Measurements from ENCODE around the gene CPLX3. TPM values are rescaled to one million over a fixed set of nuclear protein-coding genes. Genes with fewer than 3 reads are reported as not detected.

The CPLX3 gene
- total RNA-seq, 1 experiment from 2014 or later: not detected

DNA sequence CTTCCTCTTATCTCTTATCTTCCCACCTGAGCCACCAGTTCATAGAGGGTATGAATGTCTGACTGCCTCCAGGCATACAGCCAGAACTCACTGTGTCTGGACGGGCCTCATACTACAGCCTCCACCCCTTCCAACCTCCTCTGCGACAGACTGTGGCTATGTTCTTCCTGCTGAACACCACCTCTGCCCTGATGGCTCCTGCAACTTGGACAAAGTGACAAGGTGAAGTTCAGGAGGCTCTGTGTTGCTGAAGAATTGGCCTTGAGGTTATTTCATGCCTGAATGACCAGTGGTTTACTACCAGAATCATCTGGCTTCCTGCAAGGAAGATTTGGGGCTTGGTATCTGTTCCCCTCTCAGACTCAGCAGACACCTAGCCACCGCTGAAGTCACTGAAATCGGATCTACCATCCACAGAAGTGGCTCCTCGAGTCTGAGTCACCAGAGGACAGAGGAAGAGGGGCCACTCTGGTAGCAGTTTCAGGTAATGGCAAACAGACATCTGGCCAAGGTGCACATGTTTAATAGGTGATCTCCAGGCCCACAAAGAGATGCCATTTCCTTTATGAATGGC is 30.7 kb downstream of the CPLX3 start:
- in situ Hi-C loops (cut with HindIII; ENCODE audit: low sequenced_read_pairs): no loop called here
- DNase-seq (ENCODE audit: low spot score): no peak

DNA sequence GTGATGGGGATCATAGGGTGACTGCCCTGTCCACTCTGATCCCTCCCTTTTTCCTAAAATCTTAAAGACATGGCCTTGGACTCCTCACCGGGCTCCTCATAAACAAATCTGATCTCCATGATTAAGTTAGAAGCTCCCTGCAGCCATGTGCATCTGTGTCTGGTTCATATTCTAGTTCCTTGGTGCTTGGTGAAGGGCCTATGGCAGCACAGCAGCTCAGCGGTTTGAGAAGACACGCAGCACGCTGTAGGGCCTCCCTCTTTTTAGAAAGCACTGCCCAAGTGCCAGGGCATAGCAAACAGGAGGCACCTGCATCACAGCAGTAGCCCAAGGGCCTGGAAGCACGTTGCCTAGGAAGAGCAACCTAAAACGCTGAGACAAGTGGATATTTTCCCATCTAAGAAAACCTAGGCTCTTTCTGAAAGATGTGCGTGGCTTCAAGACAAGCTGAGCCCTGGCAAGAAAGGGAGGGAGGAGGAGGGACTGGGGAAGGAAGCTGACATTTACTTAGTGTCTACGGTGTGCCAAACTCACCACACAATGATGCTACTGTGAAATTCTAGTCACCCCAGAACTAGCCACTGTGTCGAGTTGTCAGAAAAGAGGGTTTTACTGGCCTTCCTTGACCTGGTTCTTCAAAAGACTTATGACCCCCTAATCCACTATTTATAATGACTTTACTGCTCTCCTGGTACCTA is 31.4 kb downstream of the CPLX3 start:
- in situ Hi-C loops (cut with HindIII; ENCODE audit: low sequenced_read_pairs): no loop called here
- peak; percentile 50 for DNase-seq (ENCODE audit: low spot score)

DNA sequence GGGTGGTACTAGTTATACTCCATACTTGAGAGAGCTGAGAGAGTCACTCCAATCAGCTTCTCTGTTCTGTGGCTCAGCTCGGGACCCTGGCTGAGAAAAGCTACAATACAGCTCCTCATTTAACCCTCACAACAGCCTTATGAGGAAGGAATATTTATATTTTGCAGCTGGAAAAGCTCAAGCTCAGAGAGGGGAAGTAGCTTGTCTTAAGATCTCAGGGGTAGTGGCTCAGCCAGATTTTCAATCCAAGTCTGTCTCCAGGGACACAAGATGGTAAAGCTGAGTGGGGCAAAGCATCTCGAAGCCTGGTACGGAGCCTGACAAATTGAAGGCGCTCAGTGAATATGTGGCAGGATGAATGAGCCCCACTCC is 31.9 kb downstream of the CPLX3 start:
- no peak for DNase-seq (ENCODE audit: low spot score)
- in situ Hi-C loops (cut with HindIII; ENCODE audit: low sequenced_read_pairs): no loop called here

DNA sequence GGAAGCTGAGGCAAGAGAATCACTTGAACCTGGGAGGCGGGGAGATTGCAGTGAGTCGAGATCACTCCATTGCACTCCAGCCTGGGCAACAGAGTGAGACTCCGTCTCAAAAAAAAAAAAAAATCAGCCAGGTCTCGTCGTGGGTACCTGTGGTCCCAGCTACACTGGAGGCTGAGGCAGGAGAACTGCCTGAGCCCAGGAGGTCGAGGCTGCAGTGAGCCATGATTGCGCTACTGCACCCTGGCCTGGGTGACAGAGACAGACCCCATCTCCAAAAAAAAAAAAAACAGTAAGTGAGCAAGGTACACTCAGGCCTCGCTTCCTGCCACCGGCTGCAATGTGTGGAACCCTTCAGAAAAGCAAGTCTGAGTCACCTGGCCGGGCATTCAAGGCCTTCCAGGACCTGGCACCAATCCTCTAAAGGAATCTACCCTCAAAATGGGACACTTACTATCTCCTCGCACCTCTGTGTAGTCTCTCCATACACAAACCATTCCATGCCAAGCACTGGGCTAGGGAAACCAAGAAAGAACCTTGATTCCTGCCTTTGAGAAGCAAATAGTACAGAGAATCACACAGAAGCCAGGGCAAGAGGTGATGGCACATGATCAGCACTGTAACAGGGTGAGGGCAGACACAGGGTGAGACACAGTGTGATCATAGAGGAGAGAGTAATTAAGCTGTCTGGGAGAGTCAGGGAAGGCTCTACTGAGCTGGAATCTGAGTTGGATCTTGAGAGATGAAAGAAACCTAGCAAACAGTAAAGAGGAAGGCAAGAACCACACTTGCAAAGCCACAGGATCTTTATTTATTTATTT is 37.0 kb downstream of the CPLX3 start:
- in situ Hi-C loops (cut with HindIII; ENCODE audit: low sequenced_read_pairs): no loop called here
- no peak for DNase-seq (ENCODE audit: low spot score)

DNA sequence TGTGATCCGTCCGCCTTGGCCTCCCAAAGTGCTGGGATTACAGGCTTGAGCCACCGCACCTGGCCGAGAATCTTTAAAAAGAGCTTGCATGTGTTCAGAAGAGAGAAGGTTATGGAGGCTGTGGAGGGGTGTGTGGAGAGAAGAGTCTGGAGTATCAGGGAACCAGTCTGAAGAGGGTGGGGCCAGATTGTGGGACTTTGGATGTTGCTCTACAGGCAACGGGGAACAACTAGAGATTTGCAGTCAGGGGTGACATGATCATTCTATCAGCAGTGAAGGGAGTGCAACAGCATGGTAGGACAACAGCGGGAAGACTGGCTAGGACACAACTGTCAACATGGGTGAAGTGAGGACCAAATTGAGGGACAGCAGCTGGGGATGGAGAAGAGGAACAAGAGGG is 37.9 kb downstream of the CPLX3 start:
- in situ Hi-C loops (cut with HindIII; ENCODE audit: low sequenced_read_pairs): no loop called here
- DNase-seq (ENCODE audit: low spot score): no peak

DNA sequence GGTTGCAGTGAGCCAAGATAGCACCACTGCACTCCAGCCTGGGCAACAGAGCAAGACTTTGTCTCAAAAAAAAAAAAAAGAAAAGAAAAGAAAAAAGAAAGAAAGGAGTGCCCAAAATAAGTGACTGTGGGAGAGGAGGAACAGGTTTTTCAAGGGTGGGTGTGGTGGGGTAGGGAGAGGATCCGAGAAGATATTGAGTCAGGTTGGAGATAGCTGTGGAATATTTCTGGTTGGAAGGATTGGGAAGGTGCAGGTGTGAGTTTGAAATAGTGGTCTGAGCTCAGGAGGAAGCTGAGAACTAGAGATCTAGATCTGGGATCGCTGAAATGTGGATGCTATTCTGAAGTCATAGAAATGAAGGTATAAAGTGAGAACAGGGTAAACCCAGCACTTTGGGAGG is 38.9 kb downstream of the CPLX3 start:
- in situ Hi-C loops (cut with HindIII; ENCODE audit: low sequenced_read_pairs): no loop called here
- DNase-seq (ENCODE audit: low spot score): no peak

DNA sequence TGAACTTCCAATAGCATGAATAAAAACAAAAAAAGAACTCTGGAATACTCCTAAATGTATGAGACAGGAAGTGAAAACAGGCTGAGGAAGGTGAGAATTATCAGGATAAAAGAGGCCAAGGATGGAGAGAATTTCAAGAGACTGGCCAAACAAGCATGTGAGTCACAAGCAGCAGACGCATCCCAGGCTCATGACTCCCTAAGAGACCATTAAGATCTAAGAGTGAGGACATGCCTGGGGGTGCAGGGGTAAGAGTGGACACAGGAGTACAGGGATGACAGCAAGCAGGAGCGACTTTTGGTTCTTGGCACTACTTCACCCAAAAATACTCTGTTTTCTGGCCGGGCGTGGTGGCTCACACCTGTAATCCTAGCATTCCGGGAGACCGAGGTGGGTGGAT is 39.7 kb downstream of the CPLX3 start:
- in situ Hi-C loops (cut with HindIII; ENCODE audit: low sequenced_read_pairs): no loop called here
- DNase-seq (ENCODE audit: low spot score): no peak

DNA sequence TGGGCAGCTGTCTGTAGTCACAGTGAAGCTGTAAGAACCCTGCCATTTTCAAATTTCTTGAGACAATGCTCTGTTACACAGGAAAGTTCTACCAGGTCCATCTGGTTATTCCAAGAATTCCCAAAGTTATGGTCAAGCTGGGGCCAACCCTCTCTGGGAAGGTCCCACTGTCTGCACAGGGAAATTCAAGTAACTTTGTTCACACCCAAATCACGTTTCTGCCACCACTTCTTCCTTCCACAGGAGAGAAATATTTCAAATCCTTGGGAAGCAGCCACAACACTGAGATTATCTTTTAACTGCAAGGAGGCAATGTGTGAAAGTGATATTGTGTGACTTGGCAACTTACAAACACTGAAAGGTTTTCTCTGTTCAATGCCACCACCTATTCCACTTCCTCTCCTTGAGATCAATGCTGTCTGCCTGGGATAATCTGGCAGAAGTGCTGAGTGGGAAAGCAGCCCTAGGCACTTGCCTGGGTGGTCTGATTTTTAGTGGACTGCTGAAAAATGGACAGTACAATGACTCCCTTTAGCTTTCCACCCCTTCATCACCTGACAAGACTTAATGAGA is 41.1 kb downstream of the CPLX3 start:
- DNase-seq (ENCODE audit: low spot score): no peak
- in situ Hi-C loops (cut with HindIII; ENCODE audit: low sequenced_read_pairs): no loop called here

DNA sequence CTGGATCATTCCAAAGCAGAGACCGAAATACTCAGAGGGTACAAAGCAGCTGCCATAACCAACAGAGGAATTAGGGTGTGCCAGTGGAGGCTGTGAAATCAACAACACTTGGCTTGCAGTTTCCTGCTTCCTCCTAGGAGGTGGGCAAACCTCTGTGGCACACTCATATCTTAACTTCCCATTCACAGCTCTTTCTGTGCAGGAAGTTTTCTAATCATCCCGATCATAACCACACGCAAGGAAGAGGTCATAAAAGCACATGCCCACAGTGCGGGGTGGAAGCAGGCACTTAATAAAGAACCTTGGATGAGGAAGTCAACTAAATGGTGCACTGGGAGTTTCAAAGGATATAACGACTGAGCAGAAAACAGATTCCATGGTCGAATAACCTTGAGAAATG is 41.6 kb downstream of the CPLX3 start:
- no peak for DNase-seq (ENCODE audit: low spot score)
- in situ Hi-C loops (cut with HindIII; ENCODE audit: low sequenced_read_pairs): no loop called here

DNA sequence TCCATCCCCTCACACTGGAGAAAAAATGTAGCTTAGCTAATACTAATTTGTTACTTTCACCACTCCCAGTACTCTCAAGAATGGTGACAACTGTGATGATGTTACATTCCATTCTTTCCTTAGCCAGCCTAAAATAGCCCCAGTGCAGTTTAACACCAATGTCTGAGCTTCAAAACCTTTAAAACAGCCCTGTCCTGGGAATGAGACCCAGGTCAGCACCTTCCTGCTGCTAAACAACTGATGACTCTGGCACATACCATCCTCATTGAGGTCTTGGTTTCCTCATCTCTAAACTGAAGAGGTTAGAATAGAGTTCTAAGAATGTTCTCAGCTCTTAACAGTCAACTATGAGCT is 42.9 kb downstream of the CPLX3 start:
- no peak for DNase-seq (ENCODE audit: low spot score)
- in situ Hi-C loops (cut with HindIII; ENCODE audit: low sequenced_read_pairs): no loop called here

DNA sequence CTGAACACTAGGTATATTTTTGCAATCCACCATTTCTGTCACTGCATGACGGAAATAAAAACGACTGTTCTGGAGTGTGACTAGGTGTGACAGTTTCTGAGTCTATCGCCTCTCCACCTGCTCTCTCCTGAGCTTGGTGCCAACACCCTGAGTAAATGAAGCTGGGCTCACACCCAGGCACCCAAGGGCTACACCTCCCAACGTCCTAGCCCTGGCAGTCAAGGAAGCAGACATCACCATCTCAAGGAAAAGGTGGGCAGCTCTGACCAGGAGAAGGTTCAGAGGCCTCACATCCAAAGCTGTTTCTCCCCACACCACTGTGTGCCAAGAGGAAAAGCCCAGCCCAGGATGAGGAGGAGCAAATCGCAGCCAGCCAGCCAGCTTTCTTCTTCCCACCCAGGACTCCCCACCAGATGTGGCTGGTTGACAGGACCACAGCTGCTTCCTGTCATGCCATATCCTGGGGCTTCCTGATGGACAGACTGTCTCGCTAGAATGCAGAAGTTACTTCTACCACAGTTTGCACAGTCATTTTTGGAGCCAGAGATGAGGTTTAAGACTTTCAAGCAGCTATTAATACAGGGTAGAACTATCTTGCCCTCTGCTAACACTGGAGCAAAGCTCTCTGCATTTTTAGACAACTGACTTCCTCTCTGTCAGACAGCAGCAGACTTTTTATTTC is 43.4 kb downstream of the CPLX3 start:
- DNase-seq (ENCODE audit: low spot score): peak; percentile 11
- in situ Hi-C loops (cut with HindIII; ENCODE audit: low sequenced_read_pairs): no loop called here

DNA sequence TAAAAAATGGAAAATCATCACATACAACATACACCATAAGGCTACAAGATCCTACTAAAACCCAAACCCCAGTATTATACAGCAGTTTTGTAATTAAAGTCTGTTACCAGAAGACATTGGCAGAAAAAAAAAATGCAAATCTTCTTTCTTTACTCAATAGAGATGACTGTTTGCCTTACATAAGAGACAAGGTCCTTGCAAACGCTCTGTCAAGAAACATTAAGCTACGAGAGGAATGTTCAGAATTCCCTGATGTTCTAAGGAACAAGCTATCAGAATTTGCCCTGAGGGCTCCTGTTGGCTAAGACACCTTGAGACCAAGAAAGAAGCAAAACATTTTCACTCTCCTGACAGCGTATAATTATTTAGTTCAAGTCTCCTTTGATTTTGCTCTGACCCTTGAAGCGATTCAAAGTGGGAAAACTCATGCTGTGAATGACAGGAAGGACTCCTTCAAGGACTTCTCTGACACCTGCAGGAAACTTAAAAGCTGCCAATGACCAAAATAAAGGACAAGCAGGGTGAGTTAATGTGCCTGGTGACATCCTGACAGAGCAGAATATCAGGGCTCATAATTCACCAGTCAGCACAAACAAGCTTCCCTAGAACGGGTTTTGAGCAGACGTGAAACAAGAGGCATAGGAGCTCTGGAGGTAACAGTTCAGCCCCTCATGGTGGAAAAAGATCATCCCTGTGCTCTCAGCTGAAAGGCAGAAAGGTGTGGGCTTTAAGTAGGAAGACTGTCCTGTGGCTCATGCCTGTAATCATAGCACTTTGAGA is 44.2 kb downstream of the CPLX3 start:
- no peak for DNase-seq (ENCODE audit: low spot score)
- in situ Hi-C loops (cut with HindIII; ENCODE audit: low sequenced_read_pairs): no loop called here

DNA sequence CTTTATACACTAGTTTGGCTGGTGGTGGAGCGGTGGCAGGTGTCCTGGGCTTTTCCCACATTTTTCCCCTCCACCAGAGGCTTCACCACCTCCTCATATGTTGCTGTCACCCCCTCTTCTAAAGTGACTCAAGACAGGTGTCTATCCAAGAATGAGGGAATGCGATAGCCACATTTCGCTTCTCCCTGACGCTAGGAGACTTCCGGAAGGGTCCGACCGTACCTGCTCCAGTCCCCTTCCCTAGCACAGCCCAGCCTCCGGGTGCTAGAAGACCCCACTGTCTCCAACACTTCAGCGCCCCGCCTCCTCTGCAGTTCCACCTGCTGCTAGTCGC is 46.2 kb downstream of the CPLX3 start:
- in situ Hi-C loops (cut with HindIII; ENCODE audit: low sequenced_read_pairs): no loop called here
- no peak for DNase-seq (ENCODE audit: low spot score)

DNA sequence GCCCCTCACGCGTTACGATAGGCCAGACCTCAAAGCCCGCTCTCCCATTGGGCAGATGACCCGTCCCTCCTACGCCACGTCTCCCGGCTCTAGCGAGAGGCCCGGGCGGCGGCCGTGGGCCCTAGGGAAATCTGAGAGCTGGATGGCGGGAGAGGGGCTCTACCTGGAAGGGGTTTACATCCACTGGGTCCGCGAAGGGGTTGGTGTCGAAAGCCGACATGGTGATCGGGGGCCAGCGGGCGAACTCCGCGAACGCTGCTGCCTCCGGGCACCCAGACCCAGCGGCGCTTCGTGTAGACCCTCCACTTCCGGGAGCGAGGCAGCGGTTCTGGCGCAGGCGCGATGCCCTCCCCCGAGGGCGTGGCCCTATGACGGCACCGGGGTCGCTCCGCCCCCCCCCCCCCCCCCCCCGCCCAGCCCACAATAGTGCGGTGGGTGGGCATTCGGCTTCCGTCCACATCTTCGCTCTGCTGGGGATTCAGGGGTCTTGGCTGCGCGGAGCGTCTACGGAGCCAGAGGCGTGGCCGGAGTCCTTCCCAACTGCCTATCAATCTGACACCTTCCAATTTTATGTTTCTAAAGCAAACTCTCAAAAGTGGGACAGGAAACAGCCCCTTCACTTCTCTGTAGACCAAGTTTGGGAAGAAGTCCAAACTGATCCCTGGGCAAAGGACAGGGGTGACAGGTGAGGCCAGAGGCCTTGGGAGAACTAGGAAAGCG is 46.8 kb downstream of the CPLX3 start, which contains the start of gene SCAMP2:
Gene SCAMP2 (minus strand): TSS at position 330 of the 720 bp plus-strand sequence. CDS start 110 bp downstream, at position 220.
- DNase-seq (ENCODE audit: low spot score): peak; percentile 97
- in situ Hi-C loops (cut with HindIII; ENCODE audit: low sequenced_read_pairs): no loop called here

DNA sequence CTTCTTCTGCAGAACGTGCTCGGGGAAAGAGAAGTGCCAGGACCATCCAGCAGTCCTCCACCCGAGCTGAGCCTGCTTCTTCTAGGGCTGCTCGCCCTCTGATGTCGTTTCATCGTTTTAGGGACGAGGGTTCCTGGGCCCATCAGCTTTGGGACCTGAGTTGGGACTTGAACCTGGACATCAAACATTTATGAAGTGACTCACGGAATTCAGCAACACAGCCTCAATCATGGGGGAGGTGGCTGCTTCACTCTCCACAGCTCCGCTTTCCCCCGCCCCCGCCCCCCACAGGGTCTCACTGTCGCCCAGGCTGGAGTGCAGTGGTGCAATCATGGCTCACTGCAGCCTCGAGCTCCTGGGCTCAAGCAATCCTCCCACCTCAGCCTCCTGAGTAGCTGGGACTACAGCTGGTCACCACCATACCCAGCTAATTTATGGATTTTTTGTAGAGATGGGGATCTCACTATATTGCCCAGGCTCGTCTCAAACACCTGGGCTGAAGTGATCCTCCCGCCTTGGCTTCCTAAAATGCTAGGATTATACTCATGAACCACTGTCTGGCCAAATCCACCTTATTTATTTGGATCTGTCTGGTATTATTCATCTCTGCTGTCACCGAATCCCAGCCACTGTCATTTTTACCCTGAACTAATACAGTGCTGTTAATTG is 47.5 kb downstream of the CPLX3 start:
- in situ Hi-C loops (cut with HindIII; ENCODE audit: low sequenced_read_pairs): no loop called here
- DNase-seq (ENCODE audit: low spot score): no peak

DNA sequence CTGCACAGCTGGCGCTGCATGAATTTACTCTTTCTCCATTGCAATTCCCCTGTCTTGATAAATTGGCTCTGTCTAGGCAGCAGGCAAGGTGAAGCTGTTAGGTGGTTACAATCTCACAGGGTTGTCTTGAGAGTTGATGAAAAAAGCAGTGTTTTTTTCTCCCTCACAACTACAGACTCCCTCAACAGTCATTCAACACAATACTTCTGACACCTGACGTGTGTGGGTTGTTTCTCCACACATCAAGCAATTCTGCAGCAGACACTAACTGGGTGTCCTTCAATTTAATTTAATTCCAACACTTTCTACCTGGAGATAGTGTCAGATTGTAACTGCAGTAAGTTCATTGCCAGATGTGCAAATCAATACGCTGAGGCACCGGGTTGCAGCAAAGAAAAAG is 51.8 kb downstream of the CPLX3 start:
- in situ Hi-C loops (cut with HindIII; ENCODE audit: low sequenced_read_pairs): no loop called here
- DNase-seq (ENCODE audit: low spot score): no peak

All from G401 (cell line).